HG02973 (cell line): ENCODE data around the gene TSPAN7.

Experiments used
- ATAC-seq: cut with Tn5 transposase; IDR thresholded peaks from one replicate; pipeline ENCODE4 v1.9.1; 2021; ENCODE audit warnings: moderate library complexity; ENCODE audit not compliant: unreplicated experiment

TSPAN7 gene

GRCh38 chrX:38561126-38561868, at the start of gene TSPAN7:
TSPAN7 (plus strand) TSS chrX:38561542; CDS start chrX:38561547, 5 bp downstream.
- peak; percentile 66 for ATAC-seq

DNA sequence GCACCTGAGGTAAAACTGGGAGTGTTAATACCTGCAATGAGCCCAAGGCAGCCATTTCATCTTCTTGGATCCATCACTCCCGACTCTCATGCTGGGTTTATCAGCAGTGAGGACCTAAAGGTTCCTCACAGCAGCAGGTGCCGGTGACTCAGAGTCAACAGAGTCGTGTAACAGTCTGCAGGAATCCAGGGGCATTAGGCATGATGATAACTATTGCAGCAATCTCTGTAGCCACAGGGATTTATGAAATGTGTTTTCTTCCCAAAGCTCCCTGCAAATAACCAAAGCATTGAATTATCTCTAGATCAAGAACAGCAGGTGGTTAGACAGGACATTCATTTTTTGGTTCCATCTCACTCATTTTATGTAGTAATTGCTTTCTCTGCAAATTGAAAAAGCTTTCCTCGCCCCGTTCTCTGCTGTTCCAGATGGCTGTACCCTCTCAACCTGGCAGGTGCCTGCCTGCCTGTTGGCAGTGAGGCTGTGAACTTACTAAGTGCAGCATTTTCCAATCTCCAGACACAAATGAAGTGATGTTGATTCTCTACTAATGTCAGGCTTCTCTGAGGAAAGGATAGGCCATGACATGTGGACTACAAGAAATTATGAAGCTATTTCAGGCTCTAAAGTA, 48.1 kb upstream of the TSPAN7 start:
- no peak for ATAC-seq

DNA sequence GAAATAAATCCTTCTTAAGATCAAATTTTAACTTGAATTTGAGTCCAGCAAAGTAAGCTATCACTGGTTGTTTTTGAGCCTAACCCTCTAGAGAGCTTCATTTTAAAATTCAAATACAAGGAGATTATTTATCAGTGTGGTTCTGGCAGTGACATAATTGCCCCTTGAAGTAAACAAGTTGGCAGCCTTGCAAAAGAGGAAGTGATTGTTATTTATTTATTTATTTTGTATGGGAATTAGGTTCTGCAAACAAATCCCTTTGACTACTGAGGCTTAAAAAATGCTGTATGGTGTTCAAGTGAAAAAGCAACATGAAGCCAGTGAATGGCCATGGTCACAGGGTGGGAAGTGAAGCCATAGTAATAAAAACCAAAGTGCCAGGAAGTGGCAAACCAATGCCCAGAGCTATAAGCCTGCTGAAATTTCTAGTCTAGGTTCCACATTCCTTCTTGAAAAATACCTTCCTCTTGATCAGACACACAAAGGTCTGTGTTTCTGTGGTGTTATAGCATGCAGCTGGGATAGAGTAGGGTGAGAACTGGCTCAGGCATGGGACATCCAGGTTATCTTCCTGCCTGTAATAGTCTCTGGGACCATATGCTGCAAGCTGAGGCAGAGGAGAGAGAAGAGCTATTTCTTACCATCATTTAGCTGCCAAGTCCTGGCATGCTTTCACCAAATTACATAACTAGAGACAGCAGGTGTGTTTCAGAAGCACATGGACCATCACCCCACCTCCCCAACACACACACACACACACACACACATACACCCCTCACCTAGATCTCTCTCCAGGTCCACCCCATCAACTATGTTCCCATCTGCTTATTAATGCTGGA, 47.1 kb upstream of the TSPAN7 start:
- no peak for ATAC-seq

DNA sequence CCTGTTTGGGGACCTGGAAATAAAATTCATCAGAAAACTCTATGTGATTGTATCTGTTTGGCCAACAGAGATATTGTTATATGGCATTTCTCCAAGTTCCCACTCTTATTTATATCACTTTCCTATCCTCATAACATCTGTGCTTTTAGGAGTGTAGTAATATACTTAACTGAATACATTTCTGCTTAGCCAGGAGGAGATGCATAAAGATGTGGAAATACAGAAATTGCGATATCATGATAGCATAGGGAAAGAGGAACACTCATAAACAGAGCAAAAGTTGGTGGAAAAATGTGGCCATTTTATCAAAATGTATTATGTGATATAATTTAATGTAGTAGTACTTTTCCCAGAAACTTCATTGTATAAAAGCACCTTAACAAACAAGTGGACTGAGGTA, 46.1 kb upstream of the TSPAN7 start:
- no peak for ATAC-seq

- ATAC-seq: no peak
Observed at GRCh38 chrX:38516196-38516774, 45.1 kb upstream of the TSPAN7 start.

- no peak for ATAC-seq
Observed at GRCh38 chrX:38519651-38520050, 41.7 kb upstream of the TSPAN7 start.

DNA sequence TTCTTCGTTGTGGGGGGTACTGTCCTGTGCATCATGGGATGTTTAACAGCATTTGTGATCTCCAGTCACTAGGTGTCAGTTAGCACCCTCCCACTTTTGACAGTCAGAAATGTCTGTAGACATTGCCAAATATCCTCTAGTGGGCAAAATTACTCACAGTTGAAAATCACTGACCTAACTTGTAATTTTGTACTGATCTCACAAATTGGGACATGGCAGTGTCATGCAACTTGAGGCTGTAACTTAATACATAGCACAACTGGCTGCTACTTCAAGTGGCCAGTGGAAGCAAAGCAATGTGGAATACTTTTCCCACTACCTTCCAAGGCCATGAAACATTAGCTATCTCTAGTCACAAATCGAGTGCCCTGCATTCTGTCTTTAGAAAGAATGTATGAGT, 23.2 kb upstream of the TSPAN7 start:
- ATAC-seq: no peak

DNA sequence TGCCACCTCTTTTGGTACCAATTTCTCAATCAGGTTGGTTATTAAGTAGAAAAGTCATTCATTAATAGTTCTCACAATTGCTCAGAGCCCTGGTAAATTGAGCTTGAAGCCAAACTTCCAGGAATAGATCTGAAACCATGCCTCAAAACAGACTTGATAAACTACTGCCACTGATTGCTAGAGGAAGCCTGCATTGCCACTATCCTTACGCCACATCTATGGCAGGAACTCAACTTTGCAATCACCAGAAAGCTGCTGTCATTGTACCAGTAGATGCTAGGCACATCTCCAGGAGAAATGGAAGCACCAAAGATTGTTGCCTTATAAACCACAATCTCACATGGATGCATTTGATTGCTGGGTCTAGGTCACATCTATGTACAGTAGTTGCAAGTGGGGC, 21.6 kb upstream of the TSPAN7 start:
- ATAC-seq: no peak

- ATAC-seq: no peak
Observed at GRCh38 chrX:38548508-38548907, 12.8 kb upstream of the TSPAN7 start.

GRCh38 chrX:38552721-38553120, 8.6 kb upstream of the TSPAN7 start:
- ATAC-seq: no peak

- ATAC-seq: no peak
Observed at GRCh38 chrX:38558686-38559085, 2.7 kb upstream of the TSPAN7 start.

DNA sequence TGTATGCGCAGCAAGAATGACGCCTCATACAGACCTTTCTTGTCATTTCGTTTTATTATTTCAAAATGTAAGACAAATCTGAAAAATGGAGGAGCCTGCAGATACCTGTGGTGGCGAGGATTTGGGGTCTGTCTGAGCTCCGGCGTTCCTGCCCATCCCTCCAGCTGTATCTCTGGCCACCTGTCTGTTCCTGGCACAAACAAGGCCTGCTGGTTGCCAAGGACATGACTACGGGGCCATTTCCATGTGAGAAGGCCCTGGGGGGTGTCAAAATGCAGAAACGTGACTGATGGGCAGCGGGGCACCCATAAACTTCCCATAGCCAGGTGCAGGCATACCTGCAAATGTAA, 591 bp upstream of the TSPAN7 start:
- no peak for ATAC-seq

- no peak for ATAC-seq
Observed at GRCh38 chrX:38561951-38562719, 793 bp downstream of the TSPAN7 start.

DNA sequence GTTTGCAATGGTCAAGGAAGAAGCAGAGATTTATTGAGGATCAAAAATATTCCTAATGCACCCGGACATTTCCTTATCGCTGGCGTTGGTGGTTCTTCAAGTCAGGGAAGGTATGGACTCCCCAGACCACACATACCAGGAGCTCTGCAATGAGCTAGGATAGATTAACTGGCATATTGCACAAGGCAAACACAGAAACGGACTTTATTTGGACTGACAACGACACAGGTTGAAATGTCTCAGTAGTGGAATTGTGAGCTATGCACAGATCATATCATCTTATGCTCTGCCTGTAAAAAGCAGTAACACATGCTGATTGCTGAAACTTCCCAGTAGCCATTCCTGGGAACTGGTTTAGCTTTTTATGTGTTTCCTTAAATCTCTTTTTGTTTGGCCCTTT, 1.7 kb downstream of the TSPAN7 start:
- ATAC-seq: no peak

DNA sequence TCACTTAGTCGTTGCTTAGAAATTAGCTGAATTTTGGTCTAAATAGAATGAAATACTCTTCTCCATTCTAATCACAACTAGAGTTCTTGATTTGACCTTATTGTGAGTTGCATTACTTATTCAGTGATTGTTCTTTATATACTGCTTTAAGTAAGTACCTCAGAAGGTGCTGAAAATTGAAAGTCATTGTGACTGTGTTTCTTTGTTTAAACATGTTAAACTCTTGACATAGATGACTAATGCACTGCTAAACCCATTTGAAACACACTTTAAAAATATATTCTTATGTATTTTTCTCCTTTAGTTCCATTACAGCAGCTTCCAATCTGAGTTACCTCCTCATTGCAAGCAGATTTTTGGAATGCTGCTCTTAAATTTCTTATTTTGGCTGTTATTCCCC, 9.1 kb downstream of the TSPAN7 start:
- ATAC-seq: no peak

DNA sequence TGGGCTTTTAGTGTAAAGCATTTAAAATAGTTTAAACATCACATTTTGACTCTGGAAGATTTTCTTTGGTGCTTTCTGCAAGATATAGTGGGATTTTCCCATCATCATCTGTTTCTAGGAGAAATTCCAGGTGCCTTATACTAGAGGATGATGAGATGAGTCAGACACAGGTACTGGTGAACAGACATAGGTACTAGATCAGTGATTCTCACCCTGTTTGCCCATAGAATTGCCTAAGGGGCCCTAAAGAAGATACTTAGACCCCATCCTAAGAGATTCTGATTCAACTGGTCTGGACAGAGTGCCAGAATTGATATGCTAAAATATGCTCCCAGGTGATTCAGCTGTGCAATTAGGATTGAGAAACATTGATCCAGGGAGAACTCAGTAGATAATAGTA, 9.7 kb downstream of the TSPAN7 start:
- ATAC-seq: no peak

- no peak for ATAC-seq
Observed at GRCh38 chrX:38574858-38575257, 13.5 kb downstream of the TSPAN7 start.

- ATAC-seq: no peak
Observed at GRCh38 chrX:38575888-38576287, 14.5 kb downstream of the TSPAN7 start.

- ATAC-seq: no peak
Observed at GRCh38 chrX:38577738-38578137, 16.4 kb downstream of the TSPAN7 start.

DNA sequence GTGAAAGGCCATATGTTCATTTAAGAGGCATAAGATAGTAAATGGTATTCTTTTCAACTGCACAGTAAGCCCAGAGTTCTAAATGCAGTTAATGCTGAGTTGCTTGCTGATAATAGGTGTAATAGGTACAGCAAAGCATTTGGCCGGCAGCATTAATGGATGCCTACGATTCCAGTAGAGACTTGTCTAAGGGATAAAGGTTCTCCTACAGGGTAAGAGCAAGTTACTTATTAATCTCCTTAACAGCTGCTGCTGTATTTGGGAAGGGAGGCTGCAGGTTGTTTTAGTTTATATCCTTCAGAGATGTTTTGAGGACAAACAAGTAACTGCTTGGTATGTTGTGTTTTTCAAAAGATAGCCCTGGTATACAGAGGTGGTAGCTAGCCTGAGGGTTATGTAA, 16.8 kb downstream of the TSPAN7 start:
- ATAC-seq: no peak

- no peak for ATAC-seq
Observed at GRCh38 chrX:38583181-38583580, 21.8 kb downstream of the TSPAN7 start.
